Measurements from ENCODE around the gene GLI2. TPM values are rescaled to one million over a fixed set of nuclear protein-coding genes. Genes with fewer than 3 reads are reported as not detected.

Gene GLI2
- total RNA-seq, 1 experiment from 2014 or later: 11.6 TPM

- H4K20me1 ChIP-seq (ENCODE audit: insufficient read depth): no peaks in the 10 kb centered on the region
- H3F3A ChIP-seq (ENCODE audit: insufficient read depth, low read depth): no peaks in the 10 kb centered on the region
- intact Hi-C loops (cut with micrococcal nuclease; ENCODE audit: unreplicated experiment): loop anchor here (1.0 kb wide), 1 partner anchor 29 kb away; no protein-coding TSS in a partner anchor
- H3K9me2 ChIP-seq (ENCODE audit: insufficient read depth): no peaks in the 10 kb centered on the region
- H3K9me3 ChIP-seq (ENCODE audit: insufficient read depth, low read depth): no peaks in the 10 kb centered on the region
- no TSS peak for BruUV-seq (replicated peaks)
- H3K4me1 ChIP-seq (replicated peaks; ENCODE audit: insufficient read depth): no peaks in the 10 kb centered on the region
- no peaks in the 10 kb centered on the region for H3K79me2 ChIP-seq (ENCODE audit: low read depth)
- no peak overlapping the region for H3K27ac ChIP-seq
- no peak overlapping the region for H3K4me2 ChIP-seq
- no peak for TF ChIP-seq CTCF (conservative IDR thresholded peaks at IDR 0.05)
- no peak for TF ChIP-seq EZH2 (IDR thresholded peaks at IDR 0.05; ENCODE audit: low read depth)
- ChIA-PET CTCF (no interaction called here), POLR2A (ENCODE audit: unreplicated experiment) (interaction anchor here (0.6 kb wide), 3 partner anchors 14 to 309 kb away, joined by 3 to 5 read pairs (median 4); no protein-coding TSS in a partner anchor)
- no peak overlapping the region for H2AFZ ChIP-seq
- peak in 1 of 2 experiments; percentile 82 for DNase-seq
- H3K4me3 ChIP-seq: no peak overlapping the region
- peaks cover 24% of the 10 kb centered on the region for H3K27me3 ChIP-seq (ENCODE audit: insufficient read depth, low read depth)
- no peaks in the 10 kb centered on the region for H3K36me3 ChIP-seq (ENCODE audit: low read depth)
These were observed 31.0 kb downstream of the GLI2 start for GRCh38 chr2:120766470-120767351.

GRCh38 chr2:120767486-120768005, 31.9 kb downstream of the GLI2 start:
- Histone ChIP-seq H3K4me1 (replicated peaks; ENCODE audit: insufficient read depth) (no peaks in the 10 kb centered on the region), H3K9me2 (ENCODE audit: insufficient read depth) (no peaks in the 10 kb centered on the region), H2AFZ (no peak overlapping the region), H3F3A (ENCODE audit: insufficient read depth, low read depth) (no peaks in the 10 kb centered on the region), H3K27me3 (ENCODE audit: insufficient read depth, low read depth) (peaks cover 22% of the 10 kb centered on the region), H3K27ac (no peak overlapping the region), H3K4me2 (no peak overlapping the region), H3K4me3 (no peak overlapping the region), H3K36me3 (ENCODE audit: low read depth) (no peaks in the 10 kb centered on the region), H3K79me2 (ENCODE audit: low read depth) (no peaks in the 10 kb centered on the region), H3K9me3 (ENCODE audit: insufficient read depth, low read depth) (no peaks in the 10 kb centered on the region), H4K20me1 (ENCODE audit: insufficient read depth) (no peaks in the 10 kb centered on the region)
- BruUV-seq (replicated peaks): TSS peak; percentile 74
- no peak for TF ChIP-seq CTCF (conservative IDR thresholded peaks at IDR 0.05)
- no peak for TF ChIP-seq EZH2 (IDR thresholded peaks at IDR 0.05; ENCODE audit: low read depth)
- no peak for DNase-seq
- intact Hi-C loops (cut with micrococcal nuclease; ENCODE audit: unreplicated experiment): loop anchor here (1.0 kb wide), 1 partner anchor 30 kb away; no protein-coding TSS in a partner anchor
- POLR2A ChIA-PET (ENCODE audit: unreplicated experiment): interaction anchor here (0.6 kb wide), 1 partner anchor 308 kb away, joined by 4 read pairs; no protein-coding TSS in a partner anchor
- CTCF ChIA-PET: no interaction called here

- POLR2A ChIA-PET (ENCODE audit: unreplicated experiment): no interaction called here
- H4K20me1 ChIP-seq (ENCODE audit: insufficient read depth): no peaks in the 10 kb centered on the region
- no peaks in the 10 kb centered on the region for H3K9me3 ChIP-seq (ENCODE audit: insufficient read depth, low read depth)
- no peak for DNase-seq
- no peaks in the 10 kb centered on the region for H3K9me2 ChIP-seq (ENCODE audit: insufficient read depth)
- CTCF ChIA-PET: no interaction called here
- no peaks in the 10 kb centered on the region for H3F3A ChIP-seq (ENCODE audit: insufficient read depth, low read depth)
- H3K36me3 ChIP-seq (ENCODE audit: low read depth): no peaks in the 10 kb centered on the region
- no peak overlapping the region for H3K4me2 ChIP-seq
- TF ChIP-seq CTCF (conservative IDR thresholded peaks at IDR 0.05) (no peak), EZH2 (IDR thresholded peaks at IDR 0.05; ENCODE audit: low read depth) (no peak)
- no peak overlapping the region for H2AFZ ChIP-seq
- no peak overlapping the region for H3K4me3 ChIP-seq
- no peaks in the 10 kb centered on the region for H3K4me1 ChIP-seq (replicated peaks; ENCODE audit: insufficient read depth)
- intact Hi-C loops (cut with micrococcal nuclease; ENCODE audit: unreplicated experiment): no loop called here
- no TSS peak for BruUV-seq (replicated peaks)
- H3K27ac ChIP-seq: no peak overlapping the region
- no peaks in the 10 kb centered on the region for H3K79me2 ChIP-seq (ENCODE audit: low read depth)
- peaks cover 15% of the 10 kb centered on the region for H3K27me3 ChIP-seq (ENCODE audit: insufficient read depth, low read depth)
These were observed 32.7 kb downstream of the GLI2 start for GRCh38 chr2:120768112-120769048.

All from PC-9 (cell line).